ENCODE measurements around the gene NEU3.

DNA sequence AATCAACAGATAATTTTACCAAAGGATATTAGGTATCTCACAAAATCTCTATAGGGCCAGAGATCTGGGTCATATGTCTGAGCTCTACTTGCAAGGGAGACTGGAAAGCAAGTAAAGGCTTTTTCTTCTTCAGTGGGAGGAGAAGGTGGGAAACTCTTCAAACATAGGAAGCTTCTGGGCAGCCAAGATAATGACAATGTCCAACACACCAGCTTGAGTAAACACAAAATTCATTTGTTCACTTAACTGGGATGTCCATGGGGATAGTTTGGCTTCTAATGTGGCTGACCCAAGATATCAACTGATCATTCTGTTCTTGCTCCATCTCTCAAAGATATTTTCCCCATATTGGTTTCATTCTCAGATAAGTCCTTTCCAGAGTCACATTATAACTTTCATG, 70.6 kb downstream of the NEU3 start:
- TF ChIP-seq, protein P1, sequence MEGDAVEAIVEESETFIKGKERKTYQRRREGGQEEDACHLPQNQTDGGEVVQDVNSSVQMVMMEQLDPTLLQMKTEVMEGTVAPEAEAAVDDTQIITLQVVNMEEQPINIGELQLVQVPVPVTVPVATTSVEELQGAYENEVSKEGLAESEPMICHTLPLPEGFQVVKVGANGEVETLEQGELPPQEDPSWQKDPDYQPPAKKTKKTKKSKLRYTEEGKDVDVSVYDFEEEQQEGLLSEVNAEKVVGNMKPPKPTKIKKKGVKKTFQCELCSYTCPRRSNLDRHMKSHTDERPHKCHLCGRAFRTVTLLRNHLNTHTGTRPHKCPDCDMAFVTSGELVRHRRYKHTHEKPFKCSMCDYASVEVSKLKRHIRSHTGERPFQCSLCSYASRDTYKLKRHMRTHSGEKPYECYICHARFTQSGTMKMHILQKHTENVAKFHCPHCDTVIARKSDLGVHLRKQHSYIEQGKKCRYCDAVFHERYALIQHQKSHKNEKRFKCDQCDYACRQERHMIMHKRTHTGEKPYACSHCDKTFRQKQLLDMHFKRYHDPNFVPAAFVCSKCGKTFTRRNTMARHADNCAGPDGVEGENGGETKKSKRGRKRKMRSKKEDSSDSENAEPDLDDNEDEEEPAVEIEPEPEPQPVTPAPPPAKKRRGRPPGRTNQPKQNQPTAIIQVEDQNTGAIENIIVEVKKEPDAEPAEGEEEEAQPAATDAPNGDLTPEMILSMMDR (conservative IDR thresholded peaks at IDR 0.05; ENCODE audit: low read length): no peak
- TF ChIP-seq EZH2phosphoT487 (IDR thresholded peaks at IDR 0.05; ENCODE audit: borderline replicate concordance, low read depth, low read length): no peak

Measured in OCI-LY7 (cell line).